Mesenchymal stem cell (in vitro differentiated cells and primary cell): ENCODE data around the gene LRRC36.
"Not testable (repeated sequence)": the region's sequence is repeated elsewhere in the genome, so short reads cannot be mapped to it uniquely, and the experiment has no call there.

Source experiments
- DNase-seq: peaks from one replicate; pipeline ENCODE4 v3.0.0-alpha.2; 2013
- H2AFZ ChIP-seq: one replicate; pipeline ENCODE4 v1.6.1; 2013; ENCODE audit warnings: low read depth, mild to moderate bottlenecking, control low read depth, inconsistent platforms, low read length, moderate library complexity
- H2AK5ac ChIP-seq: 2 replicates; pipeline ENCODE4 v1.6.1; 2013; ENCODE audit warnings: low read length, moderate library complexity, mild to moderate bottlenecking, inconsistent platforms; ENCODE audit not compliant: severe bottlenecking
- H2BK120ac ChIP-seq: one replicate; pipeline ENCODE4 v1.6.1; 2013; ENCODE audit warnings: low read depth, mild to moderate bottlenecking, inconsistent platforms, low read length, moderate library complexity
- H2BK12ac ChIP-seq, 2 experiments: one replicate each; pipeline ENCODE4 v1.6.1; 2013; ENCODE audit warnings: inconsistent platforms in 2 of 2, low read length in 2 of 2, mild to moderate bottlenecking in 2 of 2, moderate library complexity in 2 of 2, control low read depth in 1 of 2
- H2BK15ac ChIP-seq: one replicate; pipeline ENCODE4 v1.6.1; 2013; ENCODE audit warnings: mild to moderate bottlenecking, low read depth, inconsistent platforms; ENCODE audit not compliant: poor library complexity, severe bottlenecking
- H2BK5ac ChIP-seq: 2 replicates; pipeline ENCODE4 v1.6.1; 2013; ENCODE audit warnings: low read depth, mild to moderate bottlenecking, low read length, control low read depth, inconsistent platforms; ENCODE audit not compliant: poor library complexity, severe bottlenecking
- H3K14ac ChIP-seq, 2 experiments: one replicate each; pipeline ENCODE4 v1.6.1; 2013; ENCODE audit warnings: inconsistent platforms in 2 of 2, low read length in 2 of 2, control low read depth in 1 of 2, mild to moderate bottlenecking in 1 of 2, moderate library complexity in 1 of 2
- H3K18ac ChIP-seq, 2 experiments: one replicate each; pipeline ENCODE4 v1.6.1; 2013; ENCODE audit warnings: inconsistent platforms in 2 of 2, low read length in 2 of 2, control low read depth in 1 of 2, low read depth in 1 of 2, mild to moderate bottlenecking in 1 of 2
- H3K23ac ChIP-seq, 2 experiments: one replicate each; pipeline ENCODE4 v1.6.1; 2013; ENCODE audit warnings: inconsistent platforms in 2 of 2, low read length in 2 of 2, mild to moderate bottlenecking in 2 of 2, moderate library complexity in 2 of 2, control low read depth in 1 of 2
- H3K27ac ChIP-seq: 2 replicates; pipeline ENCODE4 v1.5.1; 2013; ENCODE audit warnings: mild to moderate bottlenecking, moderate library complexity, low read length, control low read depth, inconsistent platforms; ENCODE audit not compliant: poor library complexity, severe bottlenecking
- H3K27me3 ChIP-seq, 2 experiments: 2 replicates each; pipeline versions ENCODE4 v1.6.1 to v1.7.0; 2013; ENCODE audit warnings: low read length in 2 of 2, mild to moderate bottlenecking in 2 of 2, moderate library complexity in 2 of 2, control low read depth in 1 of 2, inconsistent platforms in 1 of 2; ENCODE audit not compliant: control insufficient read depth in 1 of 2, insufficient read depth in 1 of 2
- H3K36me3 ChIP-seq, 2 experiments: 2 replicates each; pipeline versions ENCODE4 v1.6.1 to v1.7.0; 2013; ENCODE audit warnings: low read length in 2 of 2, control low read depth in 1 of 2, inconsistent platforms in 1 of 2, low read depth in 1 of 2, mild to moderate bottlenecking in 1 of 2; ENCODE audit not compliant: insufficient read depth in 2 of 2, control insufficient read depth in 1 of 2
- H3K4ac ChIP-seq, 2 experiments: one replicate each; pipeline ENCODE4 v1.6.1; 2013; ENCODE audit warnings: inconsistent platforms in 2 of 2, low read length in 2 of 2, mild to moderate bottlenecking in 2 of 2, moderate library complexity in 2 of 2, control low read depth in 1 of 2, low read depth in 1 of 2
- H3K4me1 ChIP-seq: 2 replicates; pipeline ENCODE4 v1.6.1; 2013; ENCODE audit warnings: low read depth, low read length, control low read depth; ENCODE audit not compliant: control insufficient read depth, insufficient read depth
- H3K4me2 ChIP-seq: 2 replicates; pipeline ENCODE4 v1.6.1; 2013; ENCODE audit warnings: low read length, mild to moderate bottlenecking, inconsistent platforms; ENCODE audit not compliant: poor library complexity, severe bottlenecking
- H3K4me3 ChIP-seq, 2 experiments: 2 replicates each; pipeline versions ENCODE4 v1.5.1 to v1.7.0; 2013; ENCODE audit warnings: low read length in 2 of 2, mild to moderate bottlenecking in 2 of 2, control low read depth in 1 of 2, low read depth in 1 of 2; ENCODE audit not compliant: insufficient read depth in 1 of 2
- H3K79me1 ChIP-seq: replicated peaks from 2 replicates; pipeline ENCODE4 v1.6.1; 2013; ENCODE audit warnings: mild to moderate bottlenecking, control low read depth, low read length, inconsistent platforms; ENCODE audit not compliant: poor library complexity, severe bottlenecking
- H3K9ac ChIP-seq: 2 replicates; pipeline ENCODE4 v1.7.0; 2013; ENCODE audit warnings: mild to moderate bottlenecking, low read length, moderate library complexity
- H3K9me3 ChIP-seq: 2 replicates; pipeline ENCODE4 v1.7.0; 2013; ENCODE audit warnings: mild to moderate bottlenecking, low read length; ENCODE audit not compliant: control insufficient read depth
- H4K8ac ChIP-seq: one replicate; pipeline ENCODE4 v1.6.1; 2013; ENCODE audit warnings: inconsistent platforms, mild to moderate bottlenecking, low read length, moderate library complexity
- H4K91ac ChIP-seq: one replicate; pipeline ENCODE4 v1.6.1; 2013; ENCODE audit warnings: mild to moderate bottlenecking, low read length, inconsistent platforms
- WGBS: methylation state at CpG from one replicate; pipeline ENCODE4 v1.1.7; 2013; ENCODE audit warnings: mixed read lengths; 5-methylcytosine and 5-hydroxymethylcytosine counted together

The LRRC36 gene

GRCh38 chr16:67350324-67350723, 23.7 kb downstream of the LRRC36 start:
- Histone ChIP-seq H3K4me2 (no peak overlapping the region), H2AK5ac (no peak overlapping the region), H3K9ac (no peak overlapping the region), H3K18ac (no peak overlapping the region), H2BK120ac (no peak overlapping the region), H2AFZ (no peak overlapping the region), H3K9me3 (peaks cover 5% of the 10 kb centered on the region), H2BK12ac (no peak overlapping the region), H4K8ac (no peak overlapping the region), H4K91ac (no peak overlapping the region), H3K14ac (no peak overlapping the region), H3K27me3 (peaks cover 8 to 17% of the 10 kb centered on the region in 2 experiments), H2BK5ac (no peak overlapping the region), H3K4me1 (no peaks in the 10 kb centered on the region), H3K4ac (no peak overlapping the region), H2BK15ac (no peak overlapping the region), H3K27ac (no peak overlapping the region), H3K23ac (no peak overlapping the region), H3K4me3 (no peak overlapping the region), H3K36me3 (no peaks in the 10 kb centered on the region), H3K79me1 (no peaks in the 10 kb centered on the region)
- no peak for DNase-seq
- no CpG with 5 or more reads among the region's 1 CpG for WGBS

- H4K91ac ChIP-seq, H3K23ac ChIP-seq, H4K8ac ChIP-seq, DNase-seq, H3K4me1 ChIP-seq, H2BK5ac ChIP-seq, H3K4me3 ChIP-seq, H3K18ac ChIP-seq, H2BK15ac ChIP-seq, H2BK12ac ChIP-seq, H3K9me3 ChIP-seq, H3K27ac ChIP-seq, H2AFZ ChIP-seq, H3K14ac ChIP-seq, H3K4me2 ChIP-seq, H3K36me3 ChIP-seq, H3K79me1 ChIP-seq, H2AK5ac ChIP-seq, H2BK120ac ChIP-seq, H3K9ac ChIP-seq, H3K4ac ChIP-seq: not testable (repeated sequence)
- WGBS = 100% methylated on average over 1 of the region's 3 CpGs
- H3K27me3 ChIP-seq = peaks cover 8 to 24% of the 10 kb centered on the region in 2 experiments
These were observed 25.8 kb downstream of the LRRC36 start for GRCh38 chr16:67352463-67352862.

- Histone ChIP-seq H3K23ac (no peak overlapping the region), H3K14ac (no peak overlapping the region), H3K27ac (no peak overlapping the region), H2AK5ac (no peak overlapping the region), H4K8ac (no peak overlapping the region), H3K36me3 (no peaks in the 10 kb centered on the region), H3K79me1 (no peaks in the 10 kb centered on the region), H3K4me3 (no peak overlapping the region), H3K4ac (no peak overlapping the region), H3K4me2 (no peak overlapping the region), H2BK5ac (no peak overlapping the region), H3K27me3 (peaks cover 8 to 40% of the 10 kb centered on the region in 2 experiments), H2BK120ac (no peak overlapping the region), H4K91ac (no peak overlapping the region), H3K9me3 (peaks cover 5% of the 10 kb centered on the region), H2BK12ac (no peak overlapping the region), H3K18ac (no peak overlapping the region), H3K4me1 (no peaks in the 10 kb centered on the region), H2AFZ (no peak overlapping the region), H2BK15ac (no peak overlapping the region), H3K9ac (no peak overlapping the region)
- no peak for DNase-seq
- 67% methylated on average over 3 of the region's 3 CpGs for WGBS
These were observed 29.8 kb downstream of the LRRC36 start for GRCh38 chr16:67356396-67356795.

GRCh38 chr16:67357561-67357960, 30.9 kb downstream of the LRRC36 start:
- Histone ChIP-seq H3K23ac (no peak overlapping the region), H3K79me1 (no peaks in the 10 kb centered on the region), H2AK5ac (no peak overlapping the region), H3K9ac (no peak overlapping the region), H3K36me3 (no peaks in the 10 kb centered on the region), H3K4me2 (no peak overlapping the region), H3K27ac (no peak overlapping the region), H2BK120ac (no peak overlapping the region), H2BK12ac (no peak overlapping the region), H2BK5ac (no peak overlapping the region), H3K27me3 (peaks cover 8 to 43% of the 10 kb centered on the region in 2 experiments), H4K8ac (no peak overlapping the region), H4K91ac (no peak overlapping the region), H3K4ac (no peak overlapping the region), H2AFZ (no peak overlapping the region), H3K14ac (peak overlapping the region in 1 of 2 experiments; percentile 55), H3K18ac (no peak overlapping the region), H3K4me3 (no peak overlapping the region), H3K4me1 (no peaks in the 10 kb centered on the region), H2BK15ac (no peak overlapping the region), H3K9me3 (peaks cover 5% of the 10 kb centered on the region)
- WGBS = 31% methylated on average over 3 of the region's 4 CpGs
- DNase-seq = no peak
